Spinal cord (tissue), 10 donors: Measurements from ENCODE around the gene MAGOH. TPM values are rescaled to one million over a fixed set of nuclear protein-coding genes. Genes with fewer than 3 reads are reported as not detected.

Experiments used
- DNase-seq, 6 donors: peaks; one replicate each; pipeline versions ENCODE4 v3.0.0 to v3.0.0-alpha.2; 2013 to 2015; ENCODE audit warnings: low spot score in 6 of 6, low read depth in 4 of 6
- H3K27ac ChIP-seq: one replicate; pipeline ENCODE4 v1.5.1; 2013; ENCODE audit warnings: low read depth, low read length, control low read depth
- H3K27me3 ChIP-seq: one replicate; pipeline ENCODE4 v1.6.1; 2013; ENCODE audit warnings: low read length; ENCODE audit not compliant: control insufficient read depth, insufficient read depth
- H3K36me3 ChIP-seq: one replicate; pipeline ENCODE4 v1.6.1; 2013; ENCODE audit warnings: low read length; ENCODE audit not compliant: control insufficient read depth, insufficient read depth
- H3K4me1 ChIP-seq: one replicate; pipeline ENCODE4 v1.6.1; 2013; ENCODE audit warnings: low read length; ENCODE audit not compliant: control insufficient read depth, insufficient read depth
- H3K4me3 ChIP-seq: one replicate; pipeline ENCODE4 v1.5.1; 2013; ENCODE audit warnings: low read depth, low read length, control low read depth
- H3K9me3 ChIP-seq: one replicate; pipeline ENCODE4 v1.6.1; 2013; ENCODE audit warnings: low read length; ENCODE audit not compliant: control insufficient read depth, insufficient read depth
- WGBS: methylation state at CpG from one replicate; pipeline ENCODE4 v1.1.5; 2013; ENCODE audit warnings: missing lambda C conversion rate; ENCODE audit not compliant: insufficient coverage; 5-methylcytosine and 5-hydroxymethylcytosine counted together
- polyA plus RNA-seq, 2 donors: library from polyadenylated mRNA; unstranded; fragments of 120-200 nt; gene quantifications; one replicate each; pipeline ENCODE4 v1.2.1, GENCODE V29; 2013; ENCODE audit not compliant: insufficient read length in 2 of 2
- total RNA-seq, 2 donors: library from RNA; depleted of rRNA in 1 of 2; stranded (reverse); fragments of 120-200 nt in 1 of 2; fragments of >200 nt in 1 of 2; gene quantifications; one replicate each; pipeline versions ENCODE4 v1.2.3 to v1.2.4, GENCODE V29; 2013 to 2014
- donor health status: healthy.

Gene MAGOH
- total and polyA plus RNA-seq, 4 donors = 22.3 to 40.2 (median 34.3) TPM

GRCh38 chr1:53182716-53183094, 55.6 kb downstream of the MAGOH start:
- 85% methylated on average over 2 of the region's 3 CpGs for WGBS

GRCh38 chr1:53182111-53182593, 56.2 kb downstream of the MAGOH start:
- 30% methylated on average over 10 of the region's 16 CpGs for WGBS
- H3K27me3 ChIP-seq = no peaks in the 10 kb centered on the region
- DNase-seq = peak in 5 of 6 donors; percentile 58 to 94 (median 77)
- H3K36me3 ChIP-seq = no peaks in the 10 kb centered on the region
- no peaks in the 10 kb centered on the region for H3K4me1 ChIP-seq
- no peak overlapping the region for H3K27ac ChIP-seq
- H3K4me3 ChIP-seq = no peak overlapping the region
- no peaks in the 10 kb centered on the region for H3K9me3 ChIP-seq

More at GRCh38 chr1:53182716-53183094, 55.6 kb downstream of the MAGOH start:
- no peaks in the 10 kb centered on the region for H3K9me3 ChIP-seq
- H3K36me3 ChIP-seq = no peaks in the 10 kb centered on the region
- DNase-seq = no peak
- H3K4me1 ChIP-seq = no peaks in the 10 kb centered on the region
- H3K27me3 ChIP-seq = no peaks in the 10 kb centered on the region
- no peak overlapping the region for H3K27ac ChIP-seq
- no peak overlapping the region for H3K4me3 ChIP-seq

GRCh38 chr1:53180951-53181350, 57.4 kb downstream of the MAGOH start:
- no peaks in the 10 kb centered on the region for H3K27me3 ChIP-seq
- H3K9me3 ChIP-seq = no peaks in the 10 kb centered on the region
- peaks cover 4% of the 10 kb centered on the region for H3K4me1 ChIP-seq
- WGBS = 76% methylated on average over 2 of the region's 5 CpGs
- no peaks in the 10 kb centered on the region for H3K36me3 ChIP-seq
- DNase-seq = no peak
- H3K27ac ChIP-seq = no peak overlapping the region
- H3K4me3 ChIP-seq = no peak overlapping the region

GRCh38 chr1:53180226-53180625, 58.1 kb downstream of the MAGOH start:
- Histone ChIP-seq H3K27ac (no peak overlapping the region), H3K4me1 (peaks cover 4% of the 10 kb centered on the region), H3K4me3 (no peak overlapping the region), H3K36me3 (no peaks in the 10 kb centered on the region), H3K27me3 (no peaks in the 10 kb centered on the region), H3K9me3 (no peaks in the 10 kb centered on the region)
- 92% methylated on average over 2 of the region's 2 CpGs for WGBS
- no peak for DNase-seq

Other genes with a start within 250 kb of the MAGOH start
- 10 to 100 TPM in 1 of 2 donors, 1 to 10 TPM in 1; 4.2 to 10.7 TPM for gene PODN, start 176.3 kb downstream of the MAGOH start, total RNA-seq
- gene PODN, start 176.3 kb downstream of the MAGOH start, polyA plus RNA-seq = 1 to 10 TPM; 1.6 to 8.9 TPM
- under 1 TPM in 1 of 2 donors, not detected in 1; 0.06 TPM for gene SLC1A7, start 95.9 kb downstream of the MAGOH start, total RNA-seq
- under 1 TPM; 0.11 to 0.48 TPM for gene SLC1A7, start 95.9 kb downstream of the MAGOH start, polyA plus RNA-seq
- gene CPT2, start 41.7 kb downstream of the MAGOH start, total RNA-seq = 10 to 100 TPM; 13.5 to 23.6 TPM
- gene CPT2, start 41.7 kb downstream of the MAGOH start, polyA plus RNA-seq = 10 to 100 TPM; 16.5 to 17.9 TPM
- gene CZIB, start 17.9 kb downstream of the MAGOH start, total RNA-seq = 10 to 100 TPM; 44.7 to 87.2 TPM
- 10 to 100 TPM; 77.8 to 95.3 TPM for gene CZIB, start 17.9 kb downstream of the MAGOH start, polyA plus RNA-seq
- 10 to 100 TPM; 22.7 to 36.7 TPM for gene LRP8, start 89.6 kb upstream of the MAGOH start, total RNA-seq
- gene LRP8, start 89.6 kb upstream of the MAGOH start, polyA plus RNA-seq = 10 to 100 TPM; 59.6 to 62.9 TPM
- gene DMRTB1, start 220.9 kb upstream of the MAGOH start, total RNA-seq = not detected
- not detected for gene DMRTB1, start 220.9 kb upstream of the MAGOH start, polyA plus RNA-seq